PFSK-1 (cell line): ENCODE data around the gene TESK2.

Experiments
- FOXP2 ChIP-seq: optimal IDR thresholded peaks from 2 replicates; pipeline ENCODE3; 2011; ENCODE audit warnings: borderline replicate concordance, control low read depth, inconsistent platforms; ENCODE audit not compliant: insufficient read depth; ENCODE audit errors: extremely low read length, extremely low read depth
- POLR2AphosphoS5 ChIP-seq: IDR thresholded peaks from 2 replicates; pipeline ENCODE4 v1.6.1; 2012; ENCODE audit warnings: low read depth, mild to moderate bottlenecking, control low read depth, low read length, moderate library complexity
- SIN3A ChIP-seq: IDR thresholded peaks from 2 replicates; pipeline ENCODE4 v1.6.1; 2012; ENCODE audit warnings: mild to moderate bottlenecking, low read length, moderate library complexity, borderline replicate concordance; ENCODE audit not compliant: insufficient read depth
- TAF1 ChIP-seq: IDR thresholded peaks from 2 replicates; pipeline ENCODE4 v1.6.1; 2012; ENCODE audit warnings: low read length, control low read depth, borderline replicate concordance; ENCODE audit not compliant: insufficient read depth
- TF ChIP-seq, protein P1 (sequence below), 2 experiments: IDR thresholded peaks; 2 replicates each; pipeline versions ENCODE4 v1.6.1 to v1.8.0; 2011 to 2012; ENCODE audit warnings: low read depth in 2 of 2, low read length in 2 of 2, control low read depth in 1 of 2, inconsistent platforms in 1 of 2, mild to moderate bottlenecking in 1 of 2, moderate library complexity in 1 of 2; ENCODE audit not compliant: insufficient read depth in 1 of 2

Gene TESK2

DNA sequence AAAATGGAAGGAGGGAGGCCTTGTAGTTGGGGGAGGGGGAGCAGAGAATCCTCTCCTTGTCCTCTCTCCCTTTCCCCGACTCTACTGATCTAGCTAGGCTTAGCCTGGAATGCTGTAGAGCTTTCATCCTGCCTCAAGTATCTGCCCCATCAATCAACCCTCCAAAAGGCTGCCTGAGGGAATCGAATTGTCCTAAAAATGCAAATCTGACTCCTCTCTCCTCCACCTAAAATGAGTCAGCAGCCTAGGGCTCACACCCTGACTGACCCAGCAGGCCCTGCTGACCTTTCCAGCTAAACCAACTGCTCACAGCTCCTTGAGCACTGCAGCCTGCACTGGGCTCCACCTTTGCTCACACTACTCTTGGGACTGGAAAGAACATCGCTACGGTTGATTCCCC lies 161.5 kb downstream of the TESK2 start:
- TF ChIP-seq TAF1 = no peak
- no peak for TF ChIP-seq SIN3A
- no peak for TF ChIP-seq POLR2AphosphoS5
- TF ChIP-seq FOXP2 = no peak
- TF ChIP-seq, protein P1, sequence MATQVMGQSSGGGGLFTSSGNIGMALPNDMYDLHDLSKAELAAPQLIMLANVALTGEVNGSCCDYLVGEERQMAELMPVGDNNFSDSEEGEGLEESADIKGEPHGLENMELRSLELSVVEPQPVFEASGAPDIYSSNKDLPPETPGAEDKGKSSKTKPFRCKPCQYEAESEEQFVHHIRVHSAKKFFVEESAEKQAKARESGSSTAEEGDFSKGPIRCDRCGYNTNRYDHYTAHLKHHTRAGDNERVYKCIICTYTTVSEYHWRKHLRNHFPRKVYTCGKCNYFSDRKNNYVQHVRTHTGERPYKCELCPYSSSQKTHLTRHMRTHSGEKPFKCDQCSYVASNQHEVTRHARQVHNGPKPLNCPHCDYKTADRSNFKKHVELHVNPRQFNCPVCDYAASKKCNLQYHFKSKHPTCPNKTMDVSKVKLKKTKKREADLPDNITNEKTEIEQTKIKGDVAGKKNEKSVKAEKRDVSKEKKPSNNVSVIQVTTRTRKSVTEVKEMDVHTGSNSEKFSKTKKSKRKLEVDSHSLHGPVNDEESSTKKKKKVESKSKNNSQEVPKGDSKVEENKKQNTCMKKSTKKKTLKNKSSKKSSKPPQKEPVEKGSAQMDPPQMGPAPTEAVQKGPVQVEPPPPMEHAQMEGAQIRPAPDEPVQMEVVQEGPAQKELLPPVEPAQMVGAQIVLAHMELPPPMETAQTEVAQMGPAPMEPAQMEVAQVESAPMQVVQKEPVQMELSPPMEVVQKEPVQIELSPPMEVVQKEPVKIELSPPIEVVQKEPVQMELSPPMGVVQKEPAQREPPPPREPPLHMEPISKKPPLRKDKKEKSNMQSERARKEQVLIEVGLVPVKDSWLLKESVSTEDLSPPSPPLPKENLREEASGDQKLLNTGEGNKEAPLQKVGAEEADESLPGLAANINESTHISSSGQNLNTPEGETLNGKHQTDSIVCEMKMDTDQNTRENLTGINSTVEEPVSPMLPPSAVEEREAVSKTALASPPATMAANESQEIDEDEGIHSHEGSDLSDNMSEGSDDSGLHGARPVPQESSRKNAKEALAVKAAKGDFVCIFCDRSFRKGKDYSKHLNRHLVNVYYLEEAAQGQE (IDR thresholded peaks at IDR 0.05; ENCODE audit: insufficient read depth in 1 of 2, low read depth in 2 of 2, low read length in 2 of 2) = no peak

DNA sequence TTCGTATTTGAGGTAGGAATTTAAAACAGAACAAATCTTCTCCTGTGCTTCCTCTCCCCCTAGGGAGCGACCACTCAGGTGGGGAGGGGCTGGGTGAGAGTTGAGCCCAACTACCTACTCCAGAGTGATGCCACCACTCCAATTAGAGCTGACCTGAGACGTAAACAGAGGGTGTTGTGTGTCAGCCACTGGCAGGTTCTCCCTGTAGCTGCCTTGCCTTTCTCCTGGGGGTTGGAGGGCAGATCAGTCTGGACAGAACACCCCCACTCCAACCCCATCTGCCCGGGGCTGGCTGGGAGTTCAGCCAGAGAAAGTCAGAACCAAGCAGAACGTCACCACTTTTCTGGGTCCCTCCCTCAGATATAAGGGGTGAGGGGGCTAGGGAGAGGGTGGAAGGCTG lies 162.3 kb downstream of the TESK2 start:
- no peak for TF ChIP-seq POLR2AphosphoS5
- TF ChIP-seq, protein P1 (IDR thresholded peaks at IDR 0.05; ENCODE audit: insufficient read depth in 1 of 2, low read depth in 2 of 2, low read length in 2 of 2) = no peak
- TF ChIP-seq TAF1 = no peak
- TF ChIP-seq SIN3A = no peak
- TF ChIP-seq FOXP2 = no peak

DNA sequence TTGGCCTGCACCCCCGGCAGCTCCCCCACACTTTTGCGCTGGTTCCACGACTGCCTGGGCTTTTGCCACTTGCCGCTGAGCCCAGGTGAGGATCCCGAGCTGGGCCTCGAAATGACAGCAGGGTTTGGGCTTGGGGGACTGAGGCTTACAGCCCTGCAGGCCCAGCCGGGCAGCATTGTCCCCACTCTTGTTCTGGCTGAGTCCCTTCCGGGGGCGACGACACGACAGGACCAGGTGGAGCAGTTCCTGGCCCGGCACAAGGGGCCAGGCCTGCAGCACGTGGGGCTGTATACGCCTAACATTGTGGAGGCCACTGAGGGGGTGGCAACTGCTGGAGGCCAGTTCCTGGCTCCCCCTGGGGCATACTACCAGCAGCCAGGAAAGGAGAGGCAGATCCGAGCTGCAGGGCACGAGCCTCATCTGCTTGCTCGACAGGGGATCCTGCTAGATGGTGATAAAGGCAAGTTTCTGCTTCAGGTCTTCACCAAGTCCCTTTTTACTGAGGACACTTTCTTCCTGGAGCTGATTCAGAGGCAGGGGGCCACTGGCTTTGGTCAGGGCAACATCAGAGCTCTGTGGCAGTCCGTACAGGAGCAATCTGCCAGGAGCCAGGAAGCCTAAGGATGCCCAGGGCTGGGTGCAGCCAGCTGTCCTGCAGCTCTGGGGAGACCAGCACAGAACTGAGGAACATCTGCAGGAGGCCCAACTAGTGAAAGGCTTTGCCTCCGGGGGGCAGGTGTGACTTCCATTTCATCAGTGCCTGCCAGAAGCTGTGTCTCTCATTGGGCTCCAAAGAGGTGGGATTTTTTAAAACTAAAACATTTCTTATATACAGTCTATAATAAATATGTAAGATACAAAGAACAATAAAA lies 163.1 kb downstream of the TESK2 start:
- TF ChIP-seq POLR2AphosphoS5 (no peak), FOXP2 (no peak), TAF1 (no peak), SIN3A (no peak)
- TF ChIP-seq, protein P1 (IDR thresholded peaks at IDR 0.05; ENCODE audit: insufficient read depth in 1 of 2, low read depth in 2 of 2, low read length in 2 of 2) = no peak

DNA sequence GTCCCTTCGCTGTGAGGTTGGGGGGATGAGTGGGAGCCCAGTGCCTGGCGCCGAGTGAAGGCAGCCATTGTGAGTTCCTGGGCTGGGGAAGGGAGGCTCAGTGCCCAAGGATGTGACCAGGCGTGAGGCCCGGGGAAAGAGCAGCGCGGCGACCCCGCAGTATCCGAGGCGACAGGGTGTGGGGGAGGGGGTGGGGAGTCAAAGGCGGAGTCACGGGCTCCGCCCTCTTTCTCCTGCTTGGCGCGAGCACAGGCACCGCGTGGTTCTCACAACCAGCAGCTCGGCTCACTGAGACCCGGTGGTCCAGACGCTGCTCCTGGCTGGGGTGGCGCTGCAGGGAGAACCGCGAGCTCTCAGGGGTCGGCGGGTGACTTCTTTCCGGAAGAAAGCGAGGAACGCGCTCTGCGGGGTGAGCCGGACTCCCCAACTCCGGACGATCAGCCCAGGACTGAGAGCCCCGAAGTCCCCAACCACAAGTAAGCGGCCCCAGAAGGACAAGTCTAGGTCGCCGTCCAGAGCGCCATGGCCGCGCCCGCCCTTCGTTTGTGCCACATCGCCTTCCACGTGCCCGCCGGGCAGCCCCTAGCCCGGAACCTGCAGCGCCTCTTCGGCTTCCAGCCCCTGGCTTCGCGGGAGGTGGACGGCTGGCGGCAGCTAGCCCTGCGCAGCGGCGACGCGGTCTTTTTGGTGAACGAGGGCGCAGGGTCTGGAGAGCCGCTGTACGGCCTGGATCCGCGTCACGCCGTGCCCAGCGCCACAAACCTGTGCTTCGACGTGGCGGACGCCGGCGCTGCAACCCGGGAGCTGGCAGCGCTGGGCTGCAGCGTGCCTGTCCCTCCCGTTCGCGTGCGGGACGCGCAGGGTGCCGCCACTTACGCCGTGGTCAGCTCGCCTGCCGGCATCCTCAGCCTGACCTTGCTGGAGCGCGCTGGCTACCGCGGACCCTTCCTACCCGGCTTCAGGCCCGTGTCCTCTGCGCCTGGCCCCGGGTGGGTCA lies 164.0 kb downstream of the TESK2 start, which contains the start of gene HPDL:
HPDL (plus strand) TSS at position 269 of the 997 bp plus-strand sequence; CDS start at position 523, 254 bp downstream.
- TF ChIP-seq, protein P1 (IDR thresholded peaks at IDR 0.05; ENCODE audit: insufficient read depth in 1 of 2, low read depth in 2 of 2, low read length in 2 of 2) = no peak
- TF ChIP-seq POLR2AphosphoS5 = no peak
